ENCODE measurements around the gene OTX1.

- TF ChIP-seq CTCF (IDR thresholded peaks at IDR 0.05), result no peak
- no peak for TF ChIP-seq ZFX (IDR thresholded peaks at IDR 0.05; ENCODE audit: borderline replicate concordance)
These were observed 35.2 kb upstream of the OTX1 start for GRCh38 chr2:63015389-63015788.
